ENCODE measurements around the gene ZDHHC15.
A peak's percentile ranks its signal among the peaks of the same experiment; 100 is the strongest.
"Not testable (repeated sequence)": the region's sequence is repeated elsewhere in the genome, so short reads cannot be mapped to it uniquely, and the experiment has no call there.

Gene ZDHHC15, protein sequence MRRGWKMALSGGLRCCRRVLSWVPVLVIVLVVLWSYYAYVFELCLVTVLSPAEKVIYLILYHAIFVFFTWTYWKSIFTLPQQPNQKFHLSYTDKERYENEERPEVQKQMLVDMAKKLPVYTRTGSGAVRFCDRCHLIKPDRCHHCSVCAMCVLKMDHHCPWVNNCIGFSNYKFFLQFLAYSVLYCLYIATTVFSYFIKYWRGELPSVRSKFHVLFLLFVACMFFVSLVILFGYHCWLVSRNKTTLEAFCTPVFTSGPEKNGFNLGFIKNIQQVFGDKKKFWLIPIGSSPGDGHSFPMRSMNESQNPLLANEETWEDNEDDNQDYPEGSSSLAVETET

DNA sequence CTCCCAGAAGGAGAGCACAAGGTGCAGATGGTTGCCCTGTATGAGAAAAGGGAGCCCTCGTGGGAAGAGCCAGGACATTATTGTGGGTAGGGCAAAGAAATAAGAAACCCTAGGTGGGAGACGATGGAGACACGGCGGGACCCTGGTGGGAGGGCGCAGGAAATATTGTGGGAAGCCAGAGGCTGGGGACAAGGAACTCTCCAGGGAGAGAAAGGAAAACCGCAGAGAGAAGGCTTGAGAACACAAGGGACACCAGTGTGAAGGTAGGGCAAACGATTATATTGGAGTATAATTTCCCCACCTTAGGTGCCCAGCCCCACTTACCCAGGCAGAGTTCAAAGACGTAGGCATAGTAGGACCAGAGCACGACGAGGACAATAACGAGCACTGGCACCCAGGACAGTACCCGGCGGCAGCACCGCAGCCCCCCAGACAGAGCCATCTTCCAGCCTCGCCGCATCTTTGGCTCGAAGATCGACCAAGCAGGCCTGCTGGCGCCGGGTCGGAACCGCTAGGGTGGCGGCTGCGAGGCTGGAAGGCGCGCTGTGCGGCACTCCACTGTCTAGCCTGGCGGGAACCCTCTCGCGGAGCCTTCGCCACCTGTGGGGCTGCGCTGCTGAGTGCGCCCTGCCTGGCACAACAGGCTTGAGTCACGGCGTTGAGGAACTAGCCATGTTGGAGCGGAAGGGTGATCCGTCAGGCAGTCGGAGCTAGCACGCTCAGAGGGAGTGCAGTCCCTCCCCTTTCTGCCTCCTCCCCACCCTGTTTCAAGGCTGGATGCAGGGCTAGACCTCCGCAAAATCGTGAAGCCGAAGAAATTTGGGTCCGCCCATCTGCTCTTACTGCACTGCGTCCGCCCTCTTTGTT is at the start of gene ZDHHC15:
ZDHHC15 (minus strand) TSS at position 473 of the 867 bp plus-strand sequence; CDS start at position 460, 13 bp downstream.
- peak; percentile 72 for DNase-seq

- DNase-seq: not testable (repeated sequence)
These were observed 37.7 kb upstream of the ZDHHC15 start for GRCh38 chrX:75560544-75560943.

GRCh38 chrX:75547783-75548182 is 24.9 kb upstream of the ZDHHC15 start:
- DNase-seq: peak; percentile 24

DNA sequence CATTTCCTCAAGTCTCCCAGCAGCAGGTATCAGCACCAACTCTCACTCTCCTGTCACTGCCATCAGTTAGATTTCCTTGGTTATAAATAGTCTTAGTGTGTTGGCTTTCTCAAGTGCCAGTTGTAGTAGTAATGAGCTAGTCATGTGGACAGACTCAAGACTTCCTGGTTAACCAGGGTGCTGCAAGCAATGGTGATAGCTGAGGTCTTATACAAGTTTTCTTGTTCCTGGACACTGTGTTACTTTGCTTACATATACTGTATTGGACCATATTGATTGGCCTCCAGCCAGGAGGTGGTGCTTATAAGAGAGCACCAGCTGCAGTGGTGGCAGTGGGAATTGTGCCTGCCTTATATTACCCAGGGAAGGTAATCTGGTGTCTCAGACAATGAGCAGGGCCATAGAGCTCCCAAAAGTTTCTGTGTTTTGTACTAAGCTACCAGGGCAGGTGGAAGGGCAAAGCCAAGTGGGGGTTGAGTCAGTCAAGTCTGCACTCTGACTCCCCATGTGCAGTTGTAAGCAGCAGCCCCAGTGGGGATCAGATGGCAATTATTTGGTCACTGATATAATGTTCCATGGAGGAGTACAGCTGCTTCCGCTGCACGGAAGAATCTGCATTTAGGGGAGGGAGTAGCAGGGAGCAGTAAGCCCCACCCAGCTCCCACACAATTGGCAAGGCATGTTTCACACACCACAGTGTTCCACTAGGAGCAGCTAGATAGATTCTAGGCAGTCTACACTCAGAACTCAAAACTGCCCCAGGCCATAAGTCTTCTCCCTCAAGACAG is 24.1 kb upstream of the ZDHHC15 start:
- peak; percentile 34 for DNase-seq

- DNase-seq: no peak
These were observed 21.9 kb upstream of the ZDHHC15 start for GRCh38 chrX:75544786-75545185.

DNA sequence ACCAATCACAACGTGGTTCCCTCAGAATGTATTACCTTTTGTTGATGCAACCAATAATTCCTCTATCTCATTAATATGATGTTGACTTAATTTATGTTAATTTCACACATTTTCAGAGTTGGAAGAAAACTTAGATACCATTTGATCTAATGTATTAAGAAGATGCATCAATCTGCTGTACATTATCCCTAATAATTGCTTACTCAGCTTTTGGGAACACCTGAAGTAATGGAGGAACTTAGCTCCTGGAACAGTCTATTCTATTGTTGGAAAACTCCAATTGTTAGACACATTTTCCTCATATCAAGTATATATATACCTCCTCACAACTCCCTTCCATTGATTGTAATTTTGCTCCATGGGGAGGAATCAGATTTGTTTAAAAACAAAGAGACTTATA is 38.9 kb downstream of the ZDHHC15 start:
- DNase-seq: no peak

DNA sequence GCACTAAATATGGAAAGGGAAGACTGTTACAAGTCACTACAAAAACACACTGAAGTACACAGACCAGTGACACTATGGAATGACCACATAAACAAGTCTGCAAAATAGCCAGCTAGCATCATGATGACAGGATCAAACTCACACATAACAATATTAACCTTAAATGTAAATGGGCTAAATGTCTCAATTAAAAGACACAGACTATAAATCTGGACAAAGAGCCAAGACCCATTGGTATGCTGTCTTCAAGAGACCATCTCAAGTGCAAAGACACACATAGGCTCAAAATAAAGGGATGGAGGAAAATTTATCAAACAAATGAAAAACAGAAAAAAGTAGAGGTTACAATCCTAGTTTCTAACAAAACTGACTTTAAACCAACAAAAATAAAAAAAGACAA is 61.1 kb downstream of the ZDHHC15 start:
- not testable (repeated sequence) for DNase-seq

- DNase-seq: no peak
These were observed 101.1 kb downstream of the ZDHHC15 start for GRCh38 chrX:75421688-75422230.

DNA sequence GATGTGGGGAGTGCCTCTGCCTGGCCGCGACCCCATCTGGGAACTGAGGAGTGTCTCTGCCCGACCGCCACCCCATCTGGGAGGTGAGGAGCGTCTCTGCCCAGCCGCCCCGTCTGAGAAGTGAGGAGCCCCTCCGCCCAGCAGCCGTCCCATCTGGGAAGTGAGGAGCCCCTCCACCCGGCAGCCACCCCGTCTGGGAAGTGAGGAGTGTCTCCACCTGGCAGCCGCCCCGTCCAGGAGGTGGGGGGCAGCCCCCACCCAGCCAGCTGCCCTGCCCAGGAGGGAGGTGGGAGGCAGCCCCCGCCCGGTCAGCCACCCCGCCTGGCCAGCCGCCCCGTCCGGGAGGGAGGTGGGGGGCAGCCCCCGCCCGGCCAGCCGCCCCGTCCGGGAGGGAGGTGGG is 115.7 kb downstream of the ZDHHC15 start:
- not testable (repeated sequence) for DNase-seq

DNA sequence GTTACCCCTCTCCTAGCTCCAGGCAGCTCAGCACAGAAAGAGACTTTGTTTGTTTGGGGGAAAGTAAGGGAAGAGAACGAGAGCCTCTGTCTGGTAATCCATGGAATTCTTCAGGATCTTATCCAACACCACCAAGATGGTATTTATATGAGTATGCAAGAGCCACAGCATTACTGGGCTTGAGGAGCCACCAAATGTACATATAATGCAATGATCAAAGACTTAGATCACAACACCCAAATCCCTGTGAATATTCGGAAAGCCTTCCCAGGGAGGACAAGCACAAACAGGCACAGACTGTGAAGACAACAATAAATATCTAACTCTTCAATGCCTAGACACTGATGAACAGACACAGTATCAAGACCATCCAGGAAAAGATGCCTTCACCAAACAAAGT is 132.4 kb downstream of the ZDHHC15 start:
- no peak for DNase-seq

DNA sequence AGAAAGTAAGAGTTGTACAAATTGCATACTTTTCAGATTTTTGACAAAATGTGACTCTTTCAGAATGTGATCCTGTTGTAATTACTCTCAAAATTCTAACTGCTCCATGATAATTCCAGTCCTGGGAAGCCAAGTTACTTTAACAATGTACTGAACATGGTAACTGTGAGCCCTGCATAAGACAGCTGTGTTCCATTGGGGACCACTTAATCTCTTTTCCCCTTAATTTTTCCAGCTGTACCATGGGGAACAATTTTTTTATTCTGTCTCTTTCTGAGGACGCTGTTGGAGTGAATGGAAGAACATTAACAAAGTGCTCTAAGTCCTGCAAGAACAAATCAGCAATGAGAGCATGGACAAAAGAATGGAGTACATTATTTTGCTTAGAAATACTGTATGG is 153.1 kb downstream of the ZDHHC15 start:
- no peak for DNase-seq

DNA sequence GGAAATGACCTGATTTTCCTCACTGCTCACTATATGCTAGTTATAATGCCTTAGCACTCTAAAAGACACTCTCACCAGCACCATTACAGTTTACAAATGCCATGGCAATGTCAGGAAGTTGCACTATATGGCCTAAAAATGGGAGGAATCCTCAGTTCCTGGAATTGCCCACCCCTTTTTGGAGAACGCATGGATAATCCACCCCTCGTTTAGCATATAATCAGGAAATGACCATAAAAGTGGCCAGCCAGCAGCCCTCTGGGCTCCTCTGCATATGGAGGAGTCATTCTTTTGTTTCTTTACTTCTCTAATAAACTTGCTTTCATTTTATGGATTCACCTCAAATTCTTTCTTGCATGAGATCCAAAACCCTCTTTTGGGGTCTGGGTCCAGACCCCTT is 156.0 kb downstream of the ZDHHC15 start:
- no peak for DNase-seq

DNA sequence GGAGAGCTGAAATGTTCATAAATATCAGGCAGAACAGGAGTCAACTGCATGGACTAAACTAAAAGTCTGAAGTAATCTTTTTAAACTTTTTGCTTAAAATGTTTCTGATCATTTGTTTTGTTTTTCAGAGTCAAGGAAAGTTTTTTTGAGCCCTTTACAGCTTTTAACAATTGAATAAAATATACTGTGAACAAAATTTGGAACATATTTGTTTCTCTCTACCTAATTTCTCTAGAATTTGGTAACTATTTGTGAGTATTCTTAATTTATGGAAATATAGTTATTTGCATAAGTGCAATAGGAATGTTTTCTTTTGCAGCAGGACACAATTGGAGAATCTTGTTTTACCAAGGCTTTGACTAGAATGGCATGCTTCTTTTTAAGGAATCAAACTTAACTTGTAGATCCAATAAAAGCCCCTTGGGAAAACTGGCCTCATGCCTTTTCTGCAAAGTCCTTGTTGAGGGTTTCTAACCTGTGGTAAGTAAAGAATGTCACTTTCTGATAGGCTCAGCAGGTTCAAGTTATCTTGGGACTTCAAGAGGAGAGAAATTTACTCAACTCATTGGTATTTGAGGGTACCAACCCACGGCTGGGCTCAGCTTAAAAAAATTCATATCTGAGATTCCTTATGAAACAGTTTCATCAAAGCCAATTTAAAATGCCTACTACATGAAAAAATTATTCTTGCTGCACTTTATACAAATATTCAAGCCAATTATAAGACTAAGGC is 157.4 kb downstream of the ZDHHC15 start:
- no peak for DNase-seq

DNA sequence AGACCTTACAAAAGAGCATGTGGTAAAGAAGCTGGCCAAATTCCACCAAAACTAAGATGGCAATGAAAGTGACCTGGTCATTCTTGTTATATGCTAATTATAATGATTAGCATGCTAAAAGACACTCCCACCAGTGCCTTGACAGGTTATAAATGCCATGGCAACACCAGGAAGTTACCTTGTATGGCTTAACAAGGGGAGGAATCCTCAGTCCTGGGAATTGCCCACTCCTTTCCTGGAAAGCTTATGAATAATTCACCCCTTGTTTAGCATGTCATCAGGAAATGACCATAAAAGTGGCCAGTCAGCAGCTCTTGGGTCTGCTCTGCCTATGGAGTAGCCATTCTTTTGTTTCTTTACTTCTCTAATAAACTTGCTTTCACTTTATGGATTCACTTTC is 161.0 kb downstream of the ZDHHC15 start:
- DNase-seq: no peak

- not testable (repeated sequence) for DNase-seq
These were observed 174.2 kb downstream of the ZDHHC15 start for GRCh38 chrX:75348601-75349000.

GRCh38 chrX:75337525-75337924 is 185.3 kb downstream of the ZDHHC15 start:
- DNase-seq: no peak

DNA sequence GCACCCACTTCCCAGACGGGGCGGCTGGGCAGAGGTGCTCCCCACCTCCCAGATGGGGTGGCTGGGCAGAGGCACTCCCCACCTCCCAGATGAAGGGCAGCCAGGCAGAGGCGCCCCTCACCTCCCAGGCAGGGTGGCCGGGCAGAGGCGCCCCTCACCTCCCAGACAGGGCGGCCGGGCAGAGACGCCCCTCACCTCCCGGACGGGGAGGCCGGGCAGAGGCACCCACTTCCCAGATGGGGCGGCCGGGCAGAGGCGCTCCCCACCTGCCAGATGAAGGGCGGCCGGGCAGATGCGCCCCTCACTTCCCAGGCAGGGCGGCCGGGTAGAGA is 187.7 kb downstream of the ZDHHC15 start:
- no peak for DNase-seq

DNA sequence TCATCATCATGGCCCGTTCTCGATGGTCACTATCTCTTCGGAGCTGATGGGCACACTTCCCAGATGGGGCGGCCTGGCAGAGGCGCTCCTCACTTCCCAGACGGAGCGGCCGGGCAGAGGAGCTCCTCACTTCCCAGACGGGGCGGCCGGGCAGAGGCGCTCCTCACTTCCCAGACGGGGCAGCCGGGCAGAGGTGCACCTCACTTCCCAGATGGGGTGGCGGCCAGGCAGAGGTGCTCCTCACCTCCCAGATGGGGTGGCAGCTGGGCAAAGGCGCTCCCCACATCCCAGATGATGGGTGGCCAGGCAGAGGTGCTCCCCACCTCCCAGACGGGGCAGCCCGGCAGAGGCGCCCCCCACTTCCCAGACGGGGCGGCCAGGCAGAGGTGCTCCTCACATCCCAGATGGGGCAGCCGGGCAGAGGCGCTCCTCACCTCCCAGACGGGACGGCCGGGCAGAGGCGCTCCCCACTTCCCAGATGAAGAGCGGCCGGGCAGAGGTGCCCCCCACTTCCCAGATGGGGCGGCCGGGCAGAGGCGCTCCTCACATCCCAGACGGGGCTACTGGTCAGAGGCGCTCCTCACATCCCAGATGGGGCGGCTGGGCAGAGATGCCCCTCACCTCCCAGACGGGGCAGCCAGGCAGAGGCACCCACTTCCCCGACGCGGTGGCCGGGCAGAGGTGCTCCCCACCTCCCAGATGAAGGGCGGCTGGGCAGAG is 188.3 kb downstream of the ZDHHC15 start:
- not testable (repeated sequence) for DNase-seq

- DNase-seq: no peak
These were observed 195.2 kb downstream of the ZDHHC15 start for GRCh38 chrX:75327607-75328006.
